Activated naive CD8-positive, alpha-beta T cell (primary cell): Measurements from ENCODE around the gene STXBP6.

Experiments
- H3K27ac Mint-ChIP-seq: one replicate; pipeline ENCODE4 v1.8.0; 2021; ENCODE audit warnings: mixed read lengths
- H3K27me3 Mint-ChIP-seq: one replicate; pipeline ENCODE4 v1.8.0; 2021; ENCODE audit warnings: mixed read lengths
- H3K36me3 Mint-ChIP-seq: one replicate; pipeline ENCODE4 v1.8.0; 2021; ENCODE audit warnings: mixed read lengths
- H3K4me1 Mint-ChIP-seq: one replicate; pipeline ENCODE4 v1.8.0; 2021; ENCODE audit warnings: low read depth, mixed read lengths
- H3K4me3 Mint-ChIP-seq: one replicate; pipeline ENCODE4 v1.8.0; 2021; ENCODE audit warnings: mild to moderate bottlenecking, mixed read lengths
- H3K9me3 Mint-ChIP-seq: one replicate; pipeline ENCODE4 v1.8.0; 2021; ENCODE audit warnings: low read depth, mixed read lengths

STXBP6 gene

DNA sequence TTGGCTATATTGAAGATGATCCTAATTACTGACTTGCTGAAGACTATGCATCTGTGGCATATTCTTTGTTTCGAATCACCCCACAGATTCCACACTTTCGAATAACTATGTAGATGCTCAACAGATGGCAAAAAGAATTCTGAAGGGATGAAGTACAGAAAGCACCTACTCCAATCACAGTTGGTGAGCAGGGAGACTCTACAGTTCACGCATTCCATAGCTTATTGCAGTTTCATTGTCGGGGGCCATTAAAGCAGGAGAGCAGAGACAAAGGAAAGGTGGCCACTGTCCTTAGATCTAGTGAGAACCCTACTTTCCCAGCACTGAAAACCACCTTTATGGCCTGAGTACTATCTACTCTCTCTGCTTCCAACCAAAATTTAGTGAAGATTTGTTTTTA, 191.9 kb downstream of the STXBP6 start:
- H3K4me1 Mint-ChIP-seq = no peaks in the 10 kb centered on the region
- peaks cover 14% of the 10 kb centered on the region for H3K27me3 Mint-ChIP-seq
- H3K27ac Mint-ChIP-seq = no peak overlapping the region
- no peaks in the 10 kb centered on the region for H3K36me3 Mint-ChIP-seq
- H3K4me3 Mint-ChIP-seq = no peak overlapping the region
- no peaks in the 10 kb centered on the region for H3K9me3 Mint-ChIP-seq

DNA sequence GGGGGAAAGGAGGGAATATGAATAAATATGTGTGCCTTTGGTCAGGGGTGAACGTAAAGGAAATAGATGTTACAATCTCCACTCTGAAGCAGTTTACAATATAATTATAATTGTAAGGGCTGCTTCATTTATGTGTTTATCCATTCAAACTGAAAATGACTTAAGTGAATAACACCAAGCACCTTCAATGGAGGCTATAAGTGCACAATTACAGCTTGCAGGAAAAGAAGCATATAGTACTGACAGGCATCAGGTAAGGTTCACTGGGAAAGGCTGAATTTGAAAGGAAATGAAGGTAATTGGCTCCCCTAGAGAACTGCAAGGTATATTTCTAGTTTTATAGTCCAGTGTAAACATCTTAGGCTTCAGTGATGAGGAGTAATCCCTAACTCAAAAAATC, 192.7 kb downstream of the STXBP6 start:
- H3K36me3 Mint-ChIP-seq = no peaks in the 10 kb centered on the region
- H3K4me1 Mint-ChIP-seq = no peaks in the 10 kb centered on the region
- no peak overlapping the region for H3K27ac Mint-ChIP-seq
- no peak overlapping the region for H3K4me3 Mint-ChIP-seq
- H3K27me3 Mint-ChIP-seq = peaks cover 14% of the 10 kb centered on the region
- no peaks in the 10 kb centered on the region for H3K9me3 Mint-ChIP-seq

DNA sequence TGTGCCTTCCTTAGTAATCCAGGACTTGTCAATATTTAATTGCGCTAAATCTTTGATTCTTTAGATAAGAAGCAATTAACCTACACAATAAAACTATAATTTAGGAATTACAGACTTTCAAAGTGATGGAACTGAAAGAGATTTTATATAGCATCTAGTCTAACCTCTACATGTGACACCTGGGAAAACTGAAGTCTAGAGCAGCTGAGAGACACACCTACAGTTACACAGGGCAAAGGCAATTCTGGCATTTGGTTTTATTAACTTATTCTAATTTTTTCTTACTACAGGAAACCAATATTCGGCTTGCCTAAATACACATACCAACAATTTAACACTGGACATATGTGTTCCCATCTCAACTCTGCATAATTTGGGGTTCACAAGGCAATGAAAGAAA, 196.5 kb downstream of the STXBP6 start:
- no peaks in the 10 kb centered on the region for H3K4me1 Mint-ChIP-seq
- no peak overlapping the region for H3K4me3 Mint-ChIP-seq
- peaks cover 13% of the 10 kb centered on the region for H3K27me3 Mint-ChIP-seq
- H3K9me3 Mint-ChIP-seq = no peaks in the 10 kb centered on the region
- no peaks in the 10 kb centered on the region for H3K36me3 Mint-ChIP-seq
- no peak overlapping the region for H3K27ac Mint-ChIP-seq

DNA sequence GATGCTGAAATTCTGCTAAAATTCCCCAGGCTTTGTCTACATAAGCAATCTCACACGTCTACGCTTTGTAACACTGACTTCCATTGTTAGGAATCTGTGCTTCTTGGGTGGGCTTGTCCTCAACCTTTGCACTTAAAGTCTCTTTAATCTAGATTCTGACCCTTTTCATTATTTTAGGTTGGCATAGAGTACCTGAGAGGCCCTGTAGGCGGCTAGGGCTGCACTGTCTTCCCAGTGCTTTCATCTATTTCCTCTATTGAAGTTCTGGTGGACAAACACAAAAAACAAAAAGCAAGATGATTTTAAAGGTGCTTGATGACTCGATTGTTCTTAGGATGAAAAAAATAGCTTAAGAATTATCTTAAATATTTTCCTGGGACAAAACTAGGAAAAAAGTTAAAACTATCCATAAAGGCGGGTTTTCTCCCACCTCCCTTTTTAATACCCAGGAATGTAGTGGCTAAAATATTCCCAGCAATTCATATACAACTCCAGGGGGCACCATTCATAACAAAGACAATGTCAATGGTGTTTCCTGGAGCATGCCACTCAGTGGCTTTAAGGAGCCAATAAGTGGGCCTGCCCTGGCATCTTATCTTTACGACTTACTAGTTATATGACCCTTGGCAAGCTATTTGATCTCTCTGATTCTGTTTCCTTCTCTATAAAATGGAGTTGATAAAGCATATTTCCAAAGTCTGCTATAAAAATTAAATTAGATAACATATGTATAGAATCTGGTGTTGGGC, 197.5 kb downstream of the STXBP6 start:
- Mint-ChIP-seq H3K4me3 (no peak overlapping the region), H3K36me3 (no peaks in the 10 kb centered on the region), H3K9me3 (no peaks in the 10 kb centered on the region), H3K4me1 (no peaks in the 10 kb centered on the region), H3K27ac (no peak overlapping the region), H3K27me3 (peaks cover 11% of the 10 kb centered on the region)

DNA sequence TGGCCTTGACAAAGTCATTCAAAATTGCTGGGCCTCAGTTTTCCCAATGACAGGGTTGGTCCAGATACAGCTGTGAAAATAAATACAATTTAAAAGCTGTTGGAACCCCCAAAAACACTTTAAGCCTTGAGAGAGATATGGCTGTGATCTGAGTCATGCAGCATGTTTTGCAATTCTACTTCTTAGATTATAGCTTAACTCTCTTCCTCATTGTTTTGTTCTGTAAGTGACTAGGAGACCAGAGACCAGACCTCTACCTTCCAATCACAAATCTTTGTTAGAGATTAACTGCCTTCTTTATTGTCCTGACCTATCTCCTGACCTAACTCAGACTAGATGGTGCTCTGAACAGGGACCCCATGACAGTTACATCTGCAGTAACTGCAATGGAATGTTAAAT, 198.1 kb downstream of the STXBP6 start:
- Mint-ChIP-seq H3K36me3 (no peaks in the 10 kb centered on the region), H3K4me3 (no peak overlapping the region), H3K27me3 (peaks cover 11% of the 10 kb centered on the region), H3K4me1 (no peaks in the 10 kb centered on the region), H3K9me3 (no peaks in the 10 kb centered on the region), H3K27ac (no peak overlapping the region)

DNA sequence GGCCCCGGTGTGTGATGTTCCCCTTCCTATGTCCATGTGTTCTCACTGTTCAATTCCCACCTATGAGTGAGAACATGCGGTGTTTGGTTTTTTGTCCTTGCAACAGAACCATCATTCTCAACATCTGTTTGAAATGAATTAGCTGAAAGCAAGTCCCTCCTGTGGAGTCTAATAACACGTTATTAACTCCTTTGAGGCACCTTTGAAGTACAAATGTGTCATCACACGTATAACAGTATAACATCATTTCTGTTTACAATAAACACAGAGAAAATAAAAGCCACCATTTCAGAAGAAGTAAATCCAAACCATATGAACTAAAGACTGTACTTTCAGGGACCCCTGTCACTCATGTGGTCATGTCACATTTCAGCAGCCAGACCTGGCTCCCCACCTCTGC, 198.5 kb downstream of the STXBP6 start:
- Mint-ChIP-seq H3K27ac (no peak overlapping the region), H3K27me3 (peaks cover 11% of the 10 kb centered on the region), H3K9me3 (no peaks in the 10 kb centered on the region), H3K36me3 (no peaks in the 10 kb centered on the region), H3K4me3 (no peak overlapping the region), H3K4me1 (no peaks in the 10 kb centered on the region)

DNA sequence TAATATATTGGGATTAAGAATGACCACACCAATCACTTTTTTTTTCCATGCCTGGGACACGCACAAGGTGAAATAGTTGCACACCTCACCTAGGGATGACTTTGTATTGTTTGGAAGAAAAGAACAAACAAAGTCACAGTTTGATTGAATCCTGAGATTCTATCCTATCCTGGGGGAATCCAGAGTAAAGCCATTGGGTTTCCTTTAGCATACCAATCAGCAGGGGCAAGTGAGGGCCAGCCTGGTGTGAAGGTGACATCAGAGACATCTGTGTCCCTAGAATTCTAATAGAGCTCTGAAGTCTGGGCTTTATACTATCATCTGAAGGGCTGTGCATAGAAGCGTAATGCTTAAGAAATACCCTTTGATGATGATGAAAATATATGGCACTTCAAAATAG, 199.9 kb downstream of the STXBP6 start:
- peaks cover 11% of the 10 kb centered on the region for H3K27me3 Mint-ChIP-seq
- H3K27ac Mint-ChIP-seq = no peak overlapping the region
- no peaks in the 10 kb centered on the region for H3K9me3 Mint-ChIP-seq
- H3K4me3 Mint-ChIP-seq = no peak overlapping the region
- no peaks in the 10 kb centered on the region for H3K4me1 Mint-ChIP-seq
- H3K36me3 Mint-ChIP-seq = no peaks in the 10 kb centered on the region

DNA sequence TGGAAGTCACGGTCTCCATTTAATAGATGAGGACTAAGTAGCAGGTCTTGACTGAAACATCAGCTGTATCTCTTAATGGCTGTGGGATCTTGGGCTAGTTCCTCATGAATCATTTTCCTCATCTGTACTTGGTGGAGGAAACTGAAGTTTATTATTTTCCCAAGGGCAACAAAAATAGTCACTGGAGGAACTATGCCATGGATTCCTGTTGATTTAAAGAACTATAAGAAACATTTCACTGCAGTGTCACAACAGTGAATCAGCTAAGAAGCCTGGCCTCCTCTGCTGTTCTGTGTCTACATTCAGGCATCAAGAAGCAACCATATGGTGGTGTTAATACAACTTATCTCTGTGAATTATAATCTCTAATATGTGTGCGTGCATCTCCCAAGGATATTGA, 200.5 kb downstream of the STXBP6 start:
- Mint-ChIP-seq H3K36me3 (no peaks in the 10 kb centered on the region), H3K4me3 (no peak overlapping the region), H3K27ac (no peak overlapping the region), H3K4me1 (no peaks in the 10 kb centered on the region), H3K9me3 (no peaks in the 10 kb centered on the region), H3K27me3 (peaks cover 11% of the 10 kb centered on the region)

DNA sequence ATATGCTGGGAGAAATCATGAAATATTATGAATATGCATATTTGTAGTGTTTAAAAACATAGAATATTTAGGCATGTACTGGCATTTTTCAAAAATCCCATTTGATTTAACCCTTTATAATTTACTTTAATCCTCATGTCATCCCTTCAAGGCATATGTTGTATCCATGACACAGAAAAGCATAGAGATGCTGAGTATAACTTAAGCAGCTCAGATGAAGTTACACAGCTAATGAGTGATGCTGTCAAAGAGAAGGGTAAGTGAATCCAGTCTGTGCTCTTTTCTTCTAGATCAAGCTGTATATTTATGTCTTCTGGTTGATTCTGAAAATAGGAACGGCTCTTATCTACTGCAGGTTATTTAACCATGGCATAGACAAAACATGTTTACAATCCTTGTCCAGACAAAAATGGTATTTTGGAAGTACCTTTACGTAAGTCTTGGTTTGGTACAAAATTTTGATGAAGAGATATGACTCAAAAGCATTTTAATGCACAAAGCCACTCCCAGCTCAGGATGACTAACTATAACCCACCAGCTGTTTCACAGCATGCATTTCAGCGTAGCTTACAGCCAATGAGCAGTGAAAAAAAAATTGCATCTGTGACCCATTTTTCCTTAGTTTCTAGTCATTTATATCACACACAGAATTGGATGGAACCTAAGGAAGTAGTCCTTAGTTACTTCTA, 201.7 kb downstream of the STXBP6 start:
- no peak overlapping the region for H3K27ac Mint-ChIP-seq
- H3K27me3 Mint-ChIP-seq = peaks cover 11% of the 10 kb centered on the region
- no peaks in the 10 kb centered on the region for H3K4me1 Mint-ChIP-seq
- no peak overlapping the region for H3K4me3 Mint-ChIP-seq
- no peaks in the 10 kb centered on the region for H3K36me3 Mint-ChIP-seq
- no peaks in the 10 kb centered on the region for H3K9me3 Mint-ChIP-seq

DNA sequence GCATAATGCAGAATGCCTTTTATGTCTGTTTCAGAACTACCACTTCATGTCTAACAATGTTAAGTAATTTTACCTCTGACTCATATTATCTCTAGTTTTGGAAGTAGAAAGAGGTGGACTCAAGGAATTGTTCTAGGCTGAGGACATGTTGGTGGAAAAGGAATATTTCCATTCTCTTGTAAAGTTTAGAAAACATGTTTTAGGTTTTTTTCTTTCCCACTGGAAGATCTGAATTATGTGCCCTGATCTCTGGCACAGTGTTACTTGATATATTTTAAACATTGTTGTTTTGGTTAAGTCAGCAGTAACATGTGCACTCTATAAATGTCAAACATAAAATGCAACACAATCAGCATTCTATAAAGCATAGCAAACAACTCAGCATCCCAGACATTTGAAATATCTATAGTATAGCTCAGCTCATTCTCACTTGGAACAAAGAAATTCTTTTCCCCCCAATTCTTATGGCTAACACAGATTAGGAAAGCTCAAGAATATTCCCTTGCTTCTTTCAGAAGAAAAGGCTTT, 202.3 kb downstream of the STXBP6 start:
- Mint-ChIP-seq H3K27ac (no peak overlapping the region), H3K4me3 (no peak overlapping the region), H3K36me3 (no peaks in the 10 kb centered on the region), H3K27me3 (peaks cover 11% of the 10 kb centered on the region), H3K9me3 (no peaks in the 10 kb centered on the region), H3K4me1 (no peaks in the 10 kb centered on the region)

DNA sequence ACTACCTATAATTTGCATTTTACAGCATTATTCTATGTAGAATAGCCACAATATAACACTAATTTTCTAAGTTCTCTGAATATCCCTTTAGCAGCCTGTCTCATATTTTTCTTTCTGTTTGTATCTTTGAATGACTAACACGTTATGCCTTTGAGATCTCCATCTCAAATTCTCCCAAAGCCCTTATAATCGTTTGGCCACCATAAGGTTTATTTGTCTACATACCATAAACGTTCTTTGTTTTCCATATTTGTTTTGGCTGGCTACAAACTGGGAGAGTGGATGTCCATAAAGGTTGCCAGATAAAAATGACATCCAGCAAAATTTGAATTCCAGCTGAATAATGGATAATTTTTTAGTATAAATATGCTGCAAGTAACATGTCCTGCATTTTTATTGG, 203.7 kb downstream of the STXBP6 start:
- Mint-ChIP-seq H3K4me3 (no peak overlapping the region), H3K27me3 (peaks cover 9% of the 10 kb centered on the region), H3K36me3 (no peaks in the 10 kb centered on the region), H3K27ac (no peak overlapping the region), H3K9me3 (no peaks in the 10 kb centered on the region), H3K4me1 (no peaks in the 10 kb centered on the region)

DNA sequence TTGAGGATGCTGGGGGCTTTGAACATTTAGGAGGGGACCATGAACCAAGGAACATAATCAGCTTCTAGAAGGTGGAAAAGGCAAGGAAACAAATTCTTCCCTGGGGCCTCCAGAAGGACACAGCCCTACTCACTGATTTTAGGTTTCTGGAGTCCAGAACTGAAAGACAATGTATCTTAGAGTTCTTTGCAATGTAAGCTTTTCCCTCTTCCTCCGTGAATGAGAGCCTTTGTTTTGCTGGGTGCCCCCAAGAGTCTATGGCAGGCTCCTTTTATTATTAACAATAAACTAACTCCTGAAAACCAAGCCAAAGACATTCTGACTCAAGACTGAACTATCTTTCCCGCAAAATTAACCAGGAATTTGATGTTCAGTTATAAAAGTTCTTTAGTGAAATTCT, 204.1 kb downstream of the STXBP6 start:
- H3K4me3 Mint-ChIP-seq = no peak overlapping the region
- no peaks in the 10 kb centered on the region for H3K4me1 Mint-ChIP-seq
- peaks cover 9% of the 10 kb centered on the region for H3K27me3 Mint-ChIP-seq
- no peaks in the 10 kb centered on the region for H3K36me3 Mint-ChIP-seq
- no peak overlapping the region for H3K27ac Mint-ChIP-seq
- no peaks in the 10 kb centered on the region for H3K9me3 Mint-ChIP-seq

DNA sequence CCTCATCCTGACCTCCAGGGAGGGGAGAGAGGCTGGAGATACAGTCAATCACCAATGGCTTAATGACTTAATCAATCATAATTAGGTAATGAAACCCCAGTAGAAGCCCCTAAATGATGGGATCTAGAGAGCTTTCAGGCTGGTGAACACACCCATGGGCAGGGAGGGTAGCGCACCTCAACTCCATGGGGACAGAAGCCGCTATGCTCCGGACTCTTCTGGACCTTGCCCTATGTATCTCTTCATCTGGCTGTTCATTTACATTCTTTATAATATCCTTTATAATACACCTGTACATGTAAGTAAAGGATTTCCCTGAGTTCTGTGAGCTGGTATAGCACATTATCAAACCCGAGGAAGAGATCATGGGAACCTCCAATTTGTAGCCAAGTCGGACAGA, 205.9 kb downstream of the STXBP6 start:
- no peaks in the 10 kb centered on the region for H3K4me1 Mint-ChIP-seq
- no peaks in the 10 kb centered on the region for H3K9me3 Mint-ChIP-seq
- no peak overlapping the region for H3K27ac Mint-ChIP-seq
- no peaks in the 10 kb centered on the region for H3K36me3 Mint-ChIP-seq
- H3K4me3 Mint-ChIP-seq = no peak overlapping the region
- peaks cover 8% of the 10 kb centered on the region for H3K27me3 Mint-ChIP-seq

DNA sequence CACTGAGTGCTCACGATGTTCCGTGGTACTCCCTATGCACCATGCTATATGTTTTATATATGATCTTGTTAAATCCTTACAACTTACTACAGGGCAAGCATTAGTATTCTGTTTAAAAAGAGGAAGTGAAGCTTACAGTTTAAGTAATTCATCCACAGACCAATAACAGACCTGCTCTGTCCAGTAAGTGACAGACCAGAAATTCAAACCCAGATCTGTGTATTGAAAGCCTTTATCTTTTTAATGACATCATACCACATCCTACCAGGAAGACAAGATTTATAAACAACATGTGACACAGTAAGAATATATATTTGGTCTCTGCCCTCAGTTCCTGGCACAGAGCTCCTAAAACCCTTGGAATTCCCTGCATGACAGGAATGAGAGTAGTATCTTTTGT, 206.5 kb downstream of the STXBP6 start:
- H3K9me3 Mint-ChIP-seq = no peaks in the 10 kb centered on the region
- no peaks in the 10 kb centered on the region for H3K36me3 Mint-ChIP-seq
- H3K4me1 Mint-ChIP-seq = no peaks in the 10 kb centered on the region
- H3K27ac Mint-ChIP-seq = no peak overlapping the region
- H3K4me3 Mint-ChIP-seq = no peak overlapping the region
- H3K27me3 Mint-ChIP-seq = peaks cover 7% of the 10 kb centered on the region

DNA sequence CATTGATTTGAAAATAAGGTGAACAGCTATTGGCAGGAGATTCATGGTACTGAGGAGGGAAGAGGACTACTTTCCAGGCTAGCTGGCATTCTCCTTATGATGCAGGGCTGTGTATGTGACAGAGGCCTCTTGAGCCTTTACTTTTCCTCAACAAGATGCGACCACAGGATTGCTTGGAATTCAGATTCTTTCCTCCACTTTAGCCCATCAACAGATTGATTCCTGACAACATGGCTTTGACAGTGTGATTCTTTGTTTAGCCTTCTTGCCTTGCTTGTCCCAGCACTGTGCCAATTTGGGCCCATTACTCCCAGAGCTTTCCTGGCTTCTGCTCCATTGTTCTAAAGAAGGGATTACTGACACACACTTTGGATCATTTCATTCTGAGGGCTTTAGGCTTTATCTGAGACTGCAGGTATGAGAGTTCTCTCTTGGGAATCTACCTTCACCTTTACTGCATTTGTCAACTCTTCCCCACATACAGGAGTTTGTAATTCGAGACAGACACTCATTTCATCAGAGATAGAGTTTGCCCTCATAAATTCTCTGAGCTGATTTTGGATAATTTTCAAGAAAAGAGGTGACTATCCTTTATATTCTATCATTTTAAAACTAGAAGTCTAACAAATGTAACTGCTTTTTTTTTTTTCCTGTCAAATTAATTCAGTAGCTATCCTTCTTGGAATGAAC, 209.6 kb downstream of the STXBP6 start:
- Mint-ChIP-seq H3K9me3 (no peaks in the 10 kb centered on the region), H3K27ac (no peak overlapping the region), H3K4me1 (no peaks in the 10 kb centered on the region), H3K27me3 (peaks cover 10% of the 10 kb centered on the region), H3K36me3 (no peaks in the 10 kb centered on the region), H3K4me3 (no peak overlapping the region)
